Karpas-422 (cell line): Measurements from ENCODE around the gene PRRC2A. TPM values are rescaled to one million over a fixed set of nuclear protein-coding genes. Genes with fewer than 3 reads are reported as not detected.

Experiments used
- DNase-seq: peaks from one replicate; pipeline ENCODE4 v3.0.0-alpha.2; 2015
- H2AFZ ChIP-seq: fragments of 200-600 bp; sonication (generic); 2 replicates; pipeline ENCODE4 v1.6.1; 2014; ENCODE audit warnings: antibody characterized with exemption, low read length, mixed read lengths
- H3K27ac ChIP-seq: fragments of 200-600 bp; sonication (generic); 2 replicates; pipeline ENCODE4 v1.5.1; 2014; ENCODE audit warnings: mild to moderate bottlenecking, low read length, moderate library complexity
- H3K27me3 ChIP-seq: fragments of 200-600 bp; sonication (generic); 2 replicates; pipeline ENCODE4 v1.6.1; 2014; ENCODE audit warnings: low read length, mixed read lengths
- H3K36me3 ChIP-seq: fragments of 200-600 bp; sonication (generic); 2 replicates; pipeline ENCODE4 v1.6.1; 2014; ENCODE audit warnings: low read length, mixed read lengths; ENCODE audit not compliant: insufficient read depth
- H3K4me1 ChIP-seq: fragments of 200-600 bp; sonication (generic); 2 replicates; pipeline ENCODE4 v1.6.1; 2014; ENCODE audit warnings: mild to moderate bottlenecking, low read length, mixed read lengths
- H3K4me2 ChIP-seq: fragments of 200-600 bp; sonication (generic); 2 replicates; pipeline ENCODE4 v1.6.1; 2014; ENCODE audit warnings: low read length, low read depth, mild to moderate bottlenecking; ENCODE audit not compliant: poor library complexity, severe bottlenecking
- H3K4me3 ChIP-seq: fragments of 200-600 bp; sonication (generic); 2 replicates; pipeline ENCODE4 v1.5.1; 2014; ENCODE audit warnings: mild to moderate bottlenecking, antibody characterized with exemption, low read length, mixed read lengths
- H3K79me2 ChIP-seq: fragments of 200-600 bp; sonication (generic); 2 replicates; pipeline ENCODE4 v1.6.1; 2014; ENCODE audit warnings: mild to moderate bottlenecking, low read length, mixed read lengths
- H3K9ac ChIP-seq: fragments of 200-600 bp; sonication (generic); 2 replicates; pipeline ENCODE4 v1.6.0; 2014; ENCODE audit warnings: low read length
- H3K9me2 ChIP-seq: fragments of 200-600 bp; sonication (generic), shearing (Covaris generic); replicated peaks from 2 replicates; pipeline ENCODE4 v1.6.0; 2014; ENCODE audit warnings: mild to moderate bottlenecking, low read length, moderate library complexity; ENCODE audit not compliant: insufficient read depth
- H3K9me3 ChIP-seq: fragments of 300-700, 200-600 bp; sonication (generic); 2 replicates; pipeline ENCODE4 v1.6.1; 2014; ENCODE audit warnings: low read length, mixed read lengths
- H4K20me1 ChIP-seq: fragments of 200-600 bp; sonication (generic); 2 replicates; pipeline ENCODE4 v1.6.1; 2014; ENCODE audit warnings: mild to moderate bottlenecking, antibody characterized with exemption, low read length, low read depth; ENCODE audit not compliant: insufficient read depth
- total RNA-seq: library from RNA; depleted of rRNA; stranded (reverse); fragments of >200 nt; shearing (Covaris generic); gene quantifications from 2 replicates; pipeline ENCODE4 v1.2.3, GENCODE V29; 2014; ENCODE audit warnings: low replicate concordance

PRRC2A gene
- total RNA-seq, 1 experiment from 2014 or later, result 123 TPM

DNA sequence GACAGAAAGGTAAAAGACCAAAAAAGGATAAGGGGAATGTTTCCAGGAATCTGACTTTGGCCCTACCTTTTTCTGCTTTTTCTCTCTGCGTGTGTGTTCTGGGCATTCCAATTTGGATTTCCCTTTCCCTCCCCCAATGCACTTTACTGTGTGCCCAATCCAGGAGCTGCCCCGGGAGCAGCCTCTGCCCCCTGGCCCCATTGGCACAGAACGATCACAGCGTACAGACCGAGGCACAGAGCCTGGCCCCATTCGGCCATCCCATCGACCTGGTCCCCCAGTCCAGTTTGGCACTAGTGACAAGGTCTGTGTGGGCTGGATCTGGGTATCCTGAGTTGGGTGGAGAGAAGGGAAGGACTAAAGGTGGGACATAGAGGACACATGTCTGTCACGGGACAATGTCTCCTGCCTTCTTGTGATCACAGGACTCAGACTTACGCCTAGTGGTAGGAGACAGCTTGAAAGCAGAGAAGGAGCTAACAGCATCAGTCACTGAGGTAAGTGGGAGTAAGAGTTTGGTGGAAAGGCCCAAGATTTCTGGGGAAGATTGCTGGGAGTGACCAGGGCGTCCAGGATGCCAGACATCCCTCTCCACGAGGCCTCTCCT is 14.6 kb downstream of the PRRC2A start:
- Histone ChIP-seq H3K4me2 (no peak overlapping the region), H3K27me3 (no peaks in the 10 kb centered on the region), H3K4me1 (peaks cover 45% of the 10 kb centered on the region), H3K27ac (no peak overlapping the region), H3K36me3 (peaks cover 65% of the 10 kb centered on the region), H4K20me1 (peaks cover 25% of the 10 kb centered on the region; the same call in 1 of the 2 replicates), H2AFZ (no peak overlapping the region), H3K9me3 (no peaks in the 10 kb centered on the region), H3K9ac (no peak overlapping the region), H3K79me2 (no peaks in the 10 kb centered on the region; the same call in 1 of the 2 replicates), H3K4me3 (no peak overlapping the region), H3K9me2 (no peaks in the 10 kb centered on the region)
- DNase-seq, result no peak

- no peaks in the 10 kb centered on the region for H3K9me3 ChIP-seq
- no peaks in the 10 kb centered on the region for H3K9me2 ChIP-seq
- H3K79me2 ChIP-seq, result no peaks in the 10 kb centered on the region
- no peak overlapping the region for H3K9ac ChIP-seq
- H3K4me1 ChIP-seq, result peaks cover 45% of the 10 kb centered on the region
- peaks cover 25% of the 10 kb centered on the region; the same call in 1 of the 2 replicates for H4K20me1 ChIP-seq
- no peak for DNase-seq
- no peak overlapping the region for H3K4me3 ChIP-seq
- H3K36me3 ChIP-seq, result peaks cover 57% of the 10 kb centered on the region
- peak overlapping the region; percentile 91 for H3K27ac ChIP-seq
- H3K27me3 ChIP-seq, result no peaks in the 10 kb centered on the region
- peak overlapping the region; percentile 46 for H3K4me2 ChIP-seq
- no peak overlapping the region for H2AFZ ChIP-seq
Observed at GRCh38 chr6:31636698-31637596, 16.4 kb downstream of the PRRC2A start.

DNA sequence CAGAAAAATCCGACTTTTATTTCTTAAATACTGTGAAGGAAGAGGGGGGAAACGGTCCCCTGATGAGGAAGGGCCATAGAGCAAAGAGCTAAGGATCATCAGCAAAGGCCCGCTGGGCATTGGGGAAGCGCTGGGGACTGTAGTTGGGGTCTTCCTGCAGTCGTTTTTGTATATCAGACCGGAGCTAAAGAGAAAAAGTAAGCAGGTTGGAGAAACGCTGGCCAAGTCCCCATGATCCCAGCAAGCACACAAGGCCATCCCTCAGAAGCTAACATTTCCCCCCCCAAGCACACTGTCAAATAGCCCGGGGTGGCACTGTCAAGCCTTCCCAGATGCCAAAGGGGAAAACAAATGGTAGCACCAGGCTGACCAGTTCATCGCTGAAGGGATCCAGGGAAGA is 18.5 kb downstream of the PRRC2A start:
- peak overlapping the region; percentile 91 for H3K27ac ChIP-seq
- no peak overlapping the region for H3K9ac ChIP-seq
- H3K79me2 ChIP-seq, result no peaks in the 10 kb centered on the region
- DNase-seq, result no peak
- H3K4me3 ChIP-seq, result no peak overlapping the region
- no peaks in the 10 kb centered on the region for H3K9me3 ChIP-seq
- no peak overlapping the region for H3K4me2 ChIP-seq
- peaks cover 44% of the 10 kb centered on the region for H3K4me1 ChIP-seq
- no peaks in the 10 kb centered on the region for H3K27me3 ChIP-seq
- peaks cover 50% of the 10 kb centered on the region for H3K36me3 ChIP-seq
- no peaks in the 10 kb centered on the region for H3K9me2 ChIP-seq
- peaks cover 14% of the 10 kb centered on the region; the same call in 1 of the 2 replicates for H4K20me1 ChIP-seq
- H2AFZ ChIP-seq, result no peak overlapping the region

- H3K36me3 ChIP-seq, result peaks cover 46% of the 10 kb centered on the region
- DNase-seq, result no peak
- H3K4me3 ChIP-seq, result no peak overlapping the region
- peak overlapping the region; percentile 91; the same call in 1 of the 2 replicates for H3K27ac ChIP-seq
- H3K9me3 ChIP-seq, result no peaks in the 10 kb centered on the region
- no peaks in the 10 kb centered on the region for H3K9me2 ChIP-seq
- H2AFZ ChIP-seq, result no peak overlapping the region
- no peaks in the 10 kb centered on the region for H3K27me3 ChIP-seq
- no peak overlapping the region for H3K4me2 ChIP-seq
- H3K4me1 ChIP-seq, result peaks cover 40% of the 10 kb centered on the region
- H3K79me2 ChIP-seq, result no peaks in the 10 kb centered on the region
- H4K20me1 ChIP-seq, result peaks cover 10% of the 10 kb centered on the region; the same call in 1 of the 2 replicates
- H3K9ac ChIP-seq, result no peak overlapping the region
Observed at GRCh38 chr6:31639449-31639861, 18.9 kb downstream of the PRRC2A start.

DNA sequence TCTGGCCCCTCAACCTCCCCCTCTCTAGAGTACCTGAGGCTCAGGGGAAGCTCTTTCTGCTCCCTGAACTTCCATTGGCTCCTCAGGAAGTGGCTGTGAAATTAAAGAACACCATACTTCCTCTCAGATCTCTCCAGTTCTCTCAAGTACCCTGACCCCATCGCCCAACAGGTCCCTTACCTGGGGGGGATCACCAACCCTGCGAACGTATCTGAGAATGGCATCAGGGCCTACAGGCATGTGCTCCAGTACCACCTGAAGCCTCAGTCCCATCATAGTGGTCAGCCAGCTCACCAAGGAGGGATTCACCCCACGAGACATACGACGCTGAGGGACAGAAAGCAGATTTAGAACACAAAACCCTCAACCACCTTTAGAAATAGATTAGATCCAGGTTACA is 20.1 kb downstream of the PRRC2A start:
- H3K4me1 ChIP-seq, result peaks cover 29% of the 10 kb centered on the region
- peaks cover 7% of the 10 kb centered on the region; the same call in 1 of the 2 replicates for H4K20me1 ChIP-seq
- peaks cover 39% of the 10 kb centered on the region for H3K36me3 ChIP-seq
- no peak for DNase-seq
- no peak overlapping the region for H3K4me3 ChIP-seq
- no peak overlapping the region for H3K9ac ChIP-seq
- no peaks in the 10 kb centered on the region for H3K79me2 ChIP-seq
- no peak overlapping the region for H3K27ac ChIP-seq
- H3K27me3 ChIP-seq, result no peaks in the 10 kb centered on the region
- no peak overlapping the region for H3K4me2 ChIP-seq
- no peak overlapping the region for H2AFZ ChIP-seq
- H3K9me2 ChIP-seq, result no peaks in the 10 kb centered on the region
- no peaks in the 10 kb centered on the region for H3K9me3 ChIP-seq

GRCh38 chr6:31641370-31641769 is 20.9 kb downstream of the PRRC2A start:
- peaks cover 4% of the 10 kb centered on the region; the same call in 1 of the 2 replicates for H4K20me1 ChIP-seq
- H3K9me3 ChIP-seq, result no peaks in the 10 kb centered on the region
- H3K27ac ChIP-seq, result no peak overlapping the region
- H3K4me2 ChIP-seq, result no peak overlapping the region
- no peak for DNase-seq
- peaks cover 32% of the 10 kb centered on the region for H3K36me3 ChIP-seq
- H2AFZ ChIP-seq, result no peak overlapping the region
- H3K79me2 ChIP-seq, result no peaks in the 10 kb centered on the region
- no peak overlapping the region for H3K9ac ChIP-seq
- H3K4me3 ChIP-seq, result no peak overlapping the region
- H3K9me2 ChIP-seq, result no peaks in the 10 kb centered on the region
- no peaks in the 10 kb centered on the region for H3K27me3 ChIP-seq
- H3K4me1 ChIP-seq, result peaks cover 22% of the 10 kb centered on the region

GRCh38 chr6:31642798-31643570 is 22.5 kb downstream of the PRRC2A start:
- Histone ChIP-seq H3K27me3 (no peaks in the 10 kb centered on the region), H4K20me1 (peaks cover 3% of the 10 kb centered on the region; the same call in 1 of the 2 replicates), H3K27ac (no peak overlapping the region), H3K9me2 (no peaks in the 10 kb centered on the region), H3K4me3 (no peak overlapping the region), H3K9me3 (no peaks in the 10 kb centered on the region), H3K36me3 (peaks cover 20% of the 10 kb centered on the region; the same call in 1 of the 2 replicates), H2AFZ (no peak overlapping the region), H3K9ac (no peak overlapping the region), H3K4me2 (no peak overlapping the region), H3K4me1 (peaks cover 5% of the 10 kb centered on the region), H3K79me2 (no peaks in the 10 kb centered on the region)
- no peak for DNase-seq
